Mononuclear cell (primary cell): Measurements from ENCODE around the gene PI16. TPM values are rescaled to one million over a fixed set of nuclear protein-coding genes. Genes with fewer than 3 reads are reported as not detected.
"Not testable (repeated sequence)": the region's sequence is repeated elsewhere in the genome, so short reads cannot be mapped to it uniquely, and the experiment has no call there.

Source experiments
- H3K27me3 ChIP-seq: 2 replicates; pipeline ENCODE4 v1.6.0; 2011; ENCODE audit warnings: low read length, control low read depth; ENCODE audit not compliant: insufficient read depth
- H3K4me1 ChIP-seq: 2 replicates; pipeline ENCODE4 v1.5.1; 2011; ENCODE audit warnings: mild to moderate bottlenecking, low read length, control low read depth; ENCODE audit not compliant: insufficient read depth
- H3K4me3 ChIP-seq: 2 replicates; pipeline ENCODE4 v1.5.1; 2011; ENCODE audit warnings: mild to moderate bottlenecking, low read length, moderate library complexity
- H3K9me3 ChIP-seq: 2 replicates; pipeline ENCODE4 v1.5.1; 2011; ENCODE audit warnings: low read depth, mild to moderate bottlenecking, control low read depth, low read length
- total RNA-seq: library from RNA; depleted of rRNA; stranded (reverse); fragments of >200 nt; gene quantifications from one replicate; pipeline ENCODE4 v1.2.3, GENCODE V29; 2012

PI16 gene
- total RNA-seq, 1 donor, result 3.6 TPM

DNA sequence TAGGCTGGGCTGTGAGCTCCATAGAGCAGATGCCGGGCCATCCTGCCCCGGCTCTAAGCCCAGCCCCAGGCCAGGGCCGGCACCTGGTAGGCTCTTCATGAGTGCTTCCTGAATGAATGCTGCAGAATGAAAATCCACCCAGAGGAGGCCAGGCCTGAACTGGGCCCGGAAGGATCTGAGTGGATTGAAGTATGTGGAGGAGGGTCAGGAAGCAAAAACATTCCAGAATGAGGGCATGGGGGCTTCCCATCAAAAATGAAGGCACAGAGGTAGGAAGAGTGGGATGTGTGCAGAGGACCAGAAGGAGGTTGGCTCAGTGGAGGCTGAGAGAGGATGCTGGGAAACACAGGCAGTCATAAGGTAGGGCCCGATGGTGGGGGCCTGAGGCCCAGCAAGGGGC, 15.5 kb upstream of the PI16 start:
- H3K9me3 ChIP-seq, H3K27me3 ChIP-seq, H3K4me1 ChIP-seq, H3K4me3 ChIP-seq: not testable (repeated sequence)

- Histone ChIP-seq H3K4me1 (no peaks in the 10 kb centered on the region), H3K4me3 (no peak overlapping the region), H3K9me3 (no peaks in the 10 kb centered on the region), H3K27me3 (no peaks in the 10 kb centered on the region)
These were observed 14.5 kb upstream of the PI16 start for GRCh38 chr6:36940027-36940426.

- H3K4me1 ChIP-seq, H3K27me3 ChIP-seq, H3K4me3 ChIP-seq, H3K9me3 ChIP-seq: not testable (repeated sequence)
These were observed 13.0 kb upstream of the PI16 start for GRCh38 chr6:36941561-36941960.

GRCh38 chr6:36942329-36942728, 12.2 kb upstream of the PI16 start:
- H3K4me3 ChIP-seq, H3K4me1 ChIP-seq, H3K9me3 ChIP-seq, H3K27me3 ChIP-seq: not testable (repeated sequence)

- Histone ChIP-seq H3K4me1 (peaks cover 12% of the 10 kb centered on the region), H3K9me3 (no peaks in the 10 kb centered on the region), H3K27me3 (no peaks in the 10 kb centered on the region), H3K4me3 (no peak overlapping the region)
These were observed 9.9 kb upstream of the PI16 start for GRCh38 chr6:36944650-36945049.

GRCh38 chr6:36945301-36945700, 9.2 kb upstream of the PI16 start:
- H3K4me1 ChIP-seq, result peaks cover 12% of the 10 kb centered on the region
- H3K27me3 ChIP-seq, result no peaks in the 10 kb centered on the region
- no peaks in the 10 kb centered on the region for H3K9me3 ChIP-seq
- H3K4me3 ChIP-seq, result no peak overlapping the region

GRCh38 chr6:36946526-36946925, 8.0 kb upstream of the PI16 start:
- no peak overlapping the region for H3K4me3 ChIP-seq
- H3K9me3 ChIP-seq, result no peaks in the 10 kb centered on the region
- H3K27me3 ChIP-seq, result no peaks in the 10 kb centered on the region
- peaks cover 12% of the 10 kb centered on the region for H3K4me1 ChIP-seq

GRCh38 chr6:36947570-36948351, 6.8 kb upstream of the PI16 start:
- no peak overlapping the region for H3K4me3 ChIP-seq

DNA sequence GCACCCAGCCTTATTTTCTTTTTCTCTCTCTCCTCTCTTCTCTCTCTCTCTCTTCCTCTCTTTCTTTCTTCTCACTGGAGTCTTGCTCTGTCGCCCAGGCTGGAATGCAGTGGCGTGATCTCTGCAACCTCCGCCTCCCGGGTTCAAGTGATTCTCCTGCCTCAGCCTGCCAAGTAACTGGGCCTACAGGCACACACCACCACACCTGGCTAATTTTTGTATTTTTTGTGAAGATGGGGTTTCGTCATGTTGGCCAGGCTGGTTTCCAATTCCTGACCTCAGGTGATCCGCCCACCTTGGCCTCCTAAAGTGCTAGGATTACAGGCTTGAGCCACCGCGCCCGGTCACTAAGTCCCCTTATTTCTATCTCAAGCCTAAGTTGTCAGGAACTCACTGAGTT, 5.5 kb upstream of the PI16 start:
- not testable (repeated sequence) for H3K4me3 ChIP-seq, H3K27me3 ChIP-seq, H3K9me3 ChIP-seq
- peaks cover 19% of the 10 kb centered on the region for H3K4me1 ChIP-seq

More at GRCh38 chr6:36947570-36948351, 6.8 kb upstream of the PI16 start:
- Histone ChIP-seq H3K4me1 (peaks cover 12% of the 10 kb centered on the region), H3K27me3 (no peaks in the 10 kb centered on the region), H3K9me3 (no peaks in the 10 kb centered on the region)

GRCh38 chr6:36949636-36950035, 4.9 kb upstream of the PI16 start:
- Histone ChIP-seq H3K27me3 (peaks cover 1% of the 10 kb centered on the region), H3K4me3 (no peak overlapping the region), H3K4me1 (peaks cover 25% of the 10 kb centered on the region), H3K9me3 (no peaks in the 10 kb centered on the region)

DNA sequence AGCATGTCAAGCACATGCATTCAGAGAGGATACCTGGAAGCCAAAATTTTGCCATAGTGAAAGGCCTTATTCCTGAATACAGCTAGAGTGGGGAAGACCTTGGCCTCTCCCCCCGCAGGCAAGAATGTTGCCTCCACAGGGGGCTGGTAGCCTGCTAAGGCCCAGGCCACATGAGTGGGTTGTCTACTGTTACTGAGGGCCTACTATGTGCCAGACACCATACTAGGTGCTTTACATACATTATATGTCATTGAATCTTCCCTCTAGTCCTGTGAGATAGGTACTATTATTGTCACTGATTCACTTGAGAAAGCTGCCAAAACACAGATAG, 642 bp upstream of the PI16 start:
- no peak overlapping the region for H3K4me3 ChIP-seq
- H3K27me3 ChIP-seq, result peaks cover 4% of the 10 kb centered on the region
- H3K9me3 ChIP-seq, result no peaks in the 10 kb centered on the region
- peaks cover 25% of the 10 kb centered on the region for H3K4me1 ChIP-seq

GRCh38 chr6:36955136-36955535, 598 bp downstream of the PI16 start:
- peaks cover 4% of the 10 kb centered on the region for H3K27me3 ChIP-seq
- no peaks in the 10 kb centered on the region for H3K9me3 ChIP-seq
- peaks cover 25% of the 10 kb centered on the region for H3K4me1 ChIP-seq
- peak overlapping the region; percentile 12 for H3K4me3 ChIP-seq

GRCh38 chr6:36955671-36956445, 1.3 kb downstream of the PI16 start:
- H3K4me3 ChIP-seq, result no peak overlapping the region

GRCh38 chr6:36956446-36956820, 1.9 kb downstream of the PI16 start:
- peaks cover 25% of the 10 kb centered on the region for H3K4me1 ChIP-seq
- no peak overlapping the region for H3K4me3 ChIP-seq
- H3K9me3 ChIP-seq, result no peaks in the 10 kb centered on the region
- H3K27me3 ChIP-seq, result peaks cover 4% of the 10 kb centered on the region

More at GRCh38 chr6:36955671-36956445, 1.3 kb downstream of the PI16 start:
- Histone ChIP-seq H3K27me3 (peaks cover 4% of the 10 kb centered on the region), H3K4me1 (peaks cover 25% of the 10 kb centered on the region), H3K9me3 (no peaks in the 10 kb centered on the region)

DNA sequence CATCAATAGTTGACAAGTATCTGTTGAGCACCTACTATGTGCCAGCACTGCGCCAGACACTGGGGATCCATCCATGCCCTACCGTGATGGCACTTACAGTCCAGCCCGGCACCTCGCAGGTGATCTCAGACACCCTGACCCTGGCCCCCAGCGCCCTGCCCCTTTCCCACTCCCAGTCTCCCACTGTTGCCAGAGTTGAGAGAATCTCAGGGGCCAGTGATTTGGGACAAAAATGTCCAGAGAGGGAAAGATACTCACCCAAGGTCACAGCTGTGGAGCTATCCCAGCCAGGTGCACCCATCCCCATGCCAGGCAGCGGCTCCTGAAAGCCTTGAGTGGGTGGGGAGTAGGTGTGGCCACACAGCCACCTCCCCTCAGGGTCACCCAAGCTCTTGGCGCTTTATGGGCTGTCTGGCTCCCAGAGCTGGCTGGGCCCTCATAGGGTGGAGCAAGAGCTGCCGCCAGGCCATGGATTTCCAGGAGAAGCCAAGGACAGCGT, 3.3 kb downstream of the PI16 start:
- Histone ChIP-seq H3K4me3 (no peak overlapping the region), H3K9me3 (no peaks in the 10 kb centered on the region), H3K27me3 (peaks cover 4% of the 10 kb centered on the region), H3K4me1 (peaks cover 29% of the 10 kb centered on the region)
